IMR-90 (cell line): ENCODE results near the gene SYNPR. TPM values are rescaled to one million over a fixed set of nuclear protein-coding genes. Genes with fewer than 3 reads are reported as not detected.

Experiments used
- ATAC-seq: fragments of 200-7000 bp; cut with Tn5 transposase; 2 replicates; pipeline ENCODE4 v1.9.1; 2020; ENCODE audit warnings: low read depth, mild to moderate bottlenecking, moderate library complexity
- BruUV-seq: library from RNA; stranded (reverse); fragments of 400-500 nt; replicated peaks from 2 replicates; lab custom pipeline; 2021; lab: Mats Ljungman, UMichigan
- CTCF ChIA-PET: fragments of 300-600 bp; formaldehyde crosslinking; extraction: SDS; loops from one replicate; lab custom pipeline; 2021; ENCODE audit warnings: antibody characterized with exemption; lab: Yijun Ruan, JAX
- POLR2A ChIA-PET: fragments of 300-600 bp; sonication (Branson Sonifier 250); formaldehyde crosslinking; loops from one replicate; lab custom pipeline; 2022; ENCODE audit warnings: antibody characterized with exemption; ENCODE audit not compliant: unreplicated experiment; lab: Charles Lee
- DNase-seq: peaks from one replicate; pipeline ENCODE4 v3.0.0; 2013
- H2AFZ ChIP-seq: replicated peaks from 2 replicates; pipeline ENCODE3; 2013; ENCODE audit warnings: low read length, mild to moderate bottlenecking; ENCODE audit not compliant: poor library complexity
- H2AK5ac ChIP-seq: 2 replicates; pipeline ENCODE4 v1.6.1; 2013; ENCODE audit warnings: low read depth, low read length, inconsistent platforms
- H2AK9ac ChIP-seq: replicated peaks from 2 replicates; pipeline ENCODE3; 2013; ENCODE audit warnings: mild to moderate bottlenecking, low read depth, low read length, moderate library complexity; ENCODE audit not compliant: poor library complexity
- H2BK120ac ChIP-seq: 2 replicates; pipeline ENCODE4 v1.6.1; 2013; ENCODE audit warnings: low read depth, low read length, inconsistent platforms
- H2BK15ac ChIP-seq: 3 replicates; pipeline ENCODE4 v1.6.1; 2013; ENCODE audit warnings: low read depth, low read length, inconsistent platforms
- H2BK20ac ChIP-seq: 2 replicates; pipeline ENCODE4 v1.6.1; 2013; ENCODE audit warnings: low read depth, mild to moderate bottlenecking, inconsistent platforms, low read length, moderate library complexity
- H2BK5ac ChIP-seq: 2 replicates; pipeline ENCODE4 v1.6.1; 2013; ENCODE audit warnings: mild to moderate bottlenecking, low read depth, low read length, inconsistent platforms; ENCODE audit not compliant: poor library complexity, severe bottlenecking
- H3K14ac ChIP-seq: replicated peaks from 2 replicates; pipeline ENCODE4 v1.6.1; 2013; ENCODE audit warnings: low read depth, low read length, inconsistent platforms
- H3K18ac ChIP-seq: 2 replicates; pipeline ENCODE4 v1.6.1; 2013; ENCODE audit warnings: low read depth, low read length, control low read depth
- H3K23ac ChIP-seq: 2 replicates; pipeline ENCODE4 v1.6.1; 2013; ENCODE audit warnings: low read depth, low read length, inconsistent platforms
- H3K27ac ChIP-seq: 2 replicates; pipeline ENCODE4 v1.5.1; 2013; ENCODE audit warnings: mild to moderate bottlenecking, control low read depth, low read length; ENCODE audit not compliant: insufficient read depth
- H3K27me3 ChIP-seq: 2 replicates; pipeline ENCODE4 v1.6.1; 2013; ENCODE audit warnings: low read length; ENCODE audit not compliant: control insufficient read depth, insufficient read depth
- H3K36me3 ChIP-seq: 2 replicates; pipeline ENCODE4 v1.6.1; 2013; ENCODE audit warnings: low read length, mixed read lengths; ENCODE audit not compliant: control insufficient read depth, insufficient read depth
- H3K4ac ChIP-seq: 2 replicates; pipeline ENCODE4 v1.6.1; 2013; ENCODE audit warnings: low read depth, low read length, inconsistent platforms
- H3K4me1 ChIP-seq: 2 replicates; pipeline ENCODE4 v1.6.1; 2013; ENCODE audit warnings: low read length, mixed read lengths; ENCODE audit not compliant: control insufficient read depth, insufficient read depth
- H3K4me2 ChIP-seq: 2 replicates; pipeline ENCODE4 v1.6.1; 2013; ENCODE audit warnings: low read depth, mild to moderate bottlenecking, control low read depth, low read length, moderate library complexity
- H3K4me3 ChIP-seq: 2 replicates; pipeline ENCODE4 v1.5.1; 2013; ENCODE audit warnings: low read depth, mild to moderate bottlenecking, control low read depth, low read length, moderate library complexity; ENCODE audit not compliant: insufficient read depth
- H3K56ac ChIP-seq: 2 replicates; pipeline ENCODE4 v1.6.1; 2013; ENCODE audit warnings: low read length, inconsistent platforms; ENCODE audit not compliant: insufficient read depth; ENCODE audit errors: extremely low read depth
- H3K79me1 ChIP-seq, 2 experiments: 2 replicates each; pipeline ENCODE4 v1.6.1; 2013; ENCODE audit warnings: low read length in 2 of 2, inconsistent platforms in 1 of 2, low read depth in 1 of 2
- H3K9ac ChIP-seq: 2 replicates; pipeline ENCODE4 v1.6.1; 2013; ENCODE audit warnings: low read depth, low read length, control low read depth
- H3K9me1 ChIP-seq: 2 replicates; pipeline ENCODE4 v1.6.1; 2013; ENCODE audit warnings: low read length, inconsistent platforms; ENCODE audit not compliant: insufficient read depth
- H3K9me3 ChIP-seq: 2 replicates; pipeline ENCODE4 v1.6.1; 2013; ENCODE audit warnings: low read length; ENCODE audit not compliant: control insufficient read depth, insufficient read depth
- H4K20me1 ChIP-seq: 2 replicates; pipeline ENCODE4 v1.6.1; 2013; ENCODE audit warnings: low read length, inconsistent platforms; ENCODE audit not compliant: insufficient read depth
- H4K5ac ChIP-seq: 2 replicates; pipeline ENCODE4 v1.6.1; 2013; ENCODE audit warnings: mild to moderate bottlenecking, low read depth, low read length, control low read depth
- H4K8ac ChIP-seq, 2 experiments: 2 replicates each; pipeline ENCODE4 v1.6.1; 2013; ENCODE audit warnings: low read depth in 2 of 2, low read length in 2 of 2, control low read depth in 1 of 2, inconsistent platforms in 1 of 2
- H4K91ac ChIP-seq: 2 replicates; pipeline ENCODE4 v1.6.1; 2013; ENCODE audit warnings: low read depth, low read length, inconsistent platforms; ENCODE audit not compliant: insufficient read depth
- BHLHE40 ChIP-seq: fragments of 150-350 bp; IDR thresholded peaks from 2 replicates; pipeline ENCODE4 v1.6.1; 2016; ENCODE audit warnings: mild to moderate bottlenecking, low read depth, low read length
- CEBPB ChIP-seq: IDR thresholded peaks from 2 replicates; pipeline ENCODE4 v1.6.1; 2012; ENCODE audit warnings: low read depth, low read length, improper control_type of control experiment
- CHD1 ChIP-seq: IDR thresholded peaks from 2 replicates; pipeline ENCODE4 v1.6.1; 2012; ENCODE audit warnings: low read depth, low read length, improper control_type of control experiment
- FOS ChIP-seq: fragments of 150-350 bp; IDR thresholded peaks from 2 replicates; pipeline ENCODE4 v1.6.1; 2016; ENCODE audit warnings: low read depth, low read length
- MAFK ChIP-seq: IDR thresholded peaks from 2 replicates; pipeline ENCODE4 v1.6.1; 2012; ENCODE audit warnings: low read depth, low read length, improper control_type of control experiment
- MAZ ChIP-seq: IDR thresholded peaks from 2 replicates; pipeline ENCODE4 v1.6.1; 2012; ENCODE audit warnings: low read depth, mild to moderate bottlenecking, low read length, improper control_type of control experiment, moderate library complexity, borderline replicate concordance
- MXI1 ChIP-seq: IDR thresholded peaks from 2 replicates; pipeline ENCODE4 v1.6.1; 2012; ENCODE audit warnings: low read depth, mild to moderate bottlenecking, low read length, moderate library complexity, borderline replicate concordance
- NFE2L2 ChIP-seq: fragments of 150-350 bp; IDR thresholded peaks from 2 replicates; pipeline ENCODE4 v1.6.1; 2016; ENCODE audit warnings: low read depth, mild to moderate bottlenecking, low read length
- POLR2A ChIP-seq: IDR thresholded peaks from 2 replicates; pipeline ENCODE4 v1.6.1; 2012; ENCODE audit warnings: mild to moderate bottlenecking, low read depth, low read length
- RAD21 ChIP-seq: IDR thresholded peaks from 2 replicates; pipeline ENCODE4 v1.6.1; 2012; ENCODE audit warnings: low read length, improper control_type of control experiment
- RCOR1 ChIP-seq: IDR thresholded peaks from 2 replicates; pipeline ENCODE4 v1.6.1; 2012; ENCODE audit warnings: mild to moderate bottlenecking, low read length, improper control_type of control experiment; ENCODE audit not compliant: insufficient replicate concordance
- RFX5 ChIP-seq: IDR thresholded peaks from 2 replicates; pipeline ENCODE4 v1.8.0; 2012; ENCODE audit warnings: low read depth, mild to moderate bottlenecking, low read length, moderate library complexity
- SMC3 ChIP-seq: fragments of 150-350 bp; IDR thresholded peaks from 2 replicates; pipeline ENCODE4 v1.6.1; 2016; ENCODE audit warnings: low read depth, mild to moderate bottlenecking, antibody characterized with exemption, low read length, moderate library complexity
- WGBS, 2 experiments: methylation state at CpG; one replicate each; pipeline versions ENCODE4 v1.1.5 to v1.1.7; 2013; ENCODE audit warnings: missing lambda C conversion rate in 2 of 2; ENCODE audit not compliant: insufficient read length in 1 of 2; ENCODE audit errors: extremely low coverage in 2 of 2; 5-methylcytosine and 5-hydroxymethylcytosine counted together
- dilution Hi-C: fragments of 300-500 bp; cut with HindIII; formaldehyde crosslinking; loops from one replicate; pipeline ENCODE4 v1.14.3; 2018; ENCODE audit warnings: low sequenced_read_pairs; ENCODE audit not compliant: unreplicated experiment
- in situ Hi-C: fragments of 300-500 bp; cut with MboI; formaldehyde crosslinking; loops from 3 replicates; pipeline ENCODE4 v1.14.3; 2019; ENCODE audit warnings: low sequenced_read_pairs, inconsistent platforms, mixed read lengths
- intact Hi-C: fragments of 100-400 bp; cut with micrococcal nuclease; formaldehyde crosslinking; loops from 2 replicates; pipeline ENCODE4 v1.10.0; 2022
- polyA plus RNA-seq, 3 experiments: library from polyadenylated mRNA; depleted of rRNA; stranded (reverse); fragments of >200 nt; gene quantifications; 2 replicates each; pipeline ENCODE4 v1.2.3, GENCODE V29; 2012; ENCODE audit warnings: low replicate concordance in 1 of 3
- total RNA-seq: library from RNA; depleted of rRNA; stranded (reverse); fragments of >200 nt; gene quantifications from 2 replicates; pipeline ENCODE4 v1.2.3, GENCODE V29; 2012
- TF ChIP-seq, protein P1 (sequence below): conservative IDR thresholded peaks from 2 replicates; pipeline ENCODE4 v1.5.1; 2012; ENCODE audit warnings: mild to moderate bottlenecking, low read depth, low read length, improper control_type of control experiment
- TF ChIP-seq, protein P2 (sequence below): fragments of 150-350 bp; IDR thresholded peaks from 2 replicates; pipeline ENCODE4 v1.6.1; 2016; ENCODE audit warnings: low read depth, mild to moderate bottlenecking, low read length, moderate library complexity, borderline replicate concordance
- TF ChIP-seq, protein P3 (sequence below): fragments of 150-350 bp; IDR thresholded peaks from 2 replicates; pipeline ENCODE4 v1.6.1; 2017; ENCODE audit warnings: mild to moderate bottlenecking, antibody characterized with exemption, low read length, low read depth

SYNPR gene
- total and polyA plus RNA-seq, 2 of the 4 experiments (the other 2 are of a cell fraction) = not detected

DNA sequence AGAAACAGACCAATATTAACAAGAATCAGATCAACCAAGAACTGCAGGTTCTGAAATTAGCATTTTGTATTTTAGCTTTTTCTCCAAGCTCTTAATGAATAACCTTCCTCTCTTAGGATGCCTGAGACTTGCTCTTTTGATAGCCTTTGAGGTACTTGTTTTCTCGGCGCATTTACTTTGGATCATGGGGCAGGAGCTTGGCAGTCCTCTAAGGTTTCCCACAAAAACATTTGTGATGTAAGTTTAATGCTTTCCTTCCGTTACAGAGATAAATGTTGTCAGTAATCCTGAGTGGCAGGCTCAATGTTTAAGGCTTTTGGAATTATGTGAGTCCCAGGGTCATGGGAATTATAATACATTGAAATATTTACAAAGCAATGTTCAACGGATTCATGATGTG is 236.6 kb downstream of the SYNPR start:
- CTCF ChIA-PET = interaction anchor here (0.9 kb wide), 1 partner anchor 11 kb away, joined by 3 read pairs; no protein-coding TSS in a partner anchor
- in situ Hi-C loops = no loop called here
- no CpG with 5 or more reads among the region's 4 CpGs for WGBS, 2 experiments

More for the DNA sequence above, 236.6 kb downstream of the SYNPR start:
- Histone ChIP-seq H4K20me1 (no peaks in the 10 kb centered on the region), H4K5ac (no peak overlapping the region), H4K8ac (no peak overlapping the region), H3K4ac (no peak overlapping the region), H3K27me3 (no peaks in the 10 kb centered on the region), H2BK5ac (no peak overlapping the region), H3K4me2 (no peak overlapping the region), H3K27ac (no peak overlapping the region), H3K18ac (no peak overlapping the region), H2AFZ (no peak overlapping the region), H3K14ac (no peak overlapping the region), H2BK20ac (no peak overlapping the region), H3K9me1 (no peaks in the 10 kb centered on the region), H2AK5ac (no peak overlapping the region), H2BK120ac (no peak overlapping the region), H3K56ac (no peak overlapping the region), H3K23ac (no peak overlapping the region), H3K4me1 (no peaks in the 10 kb centered on the region), H3K9ac (no peak overlapping the region), H3K9me3 (no peaks in the 10 kb centered on the region), H2BK15ac (no peak overlapping the region), H3K4me3 (no peak overlapping the region), H3K36me3 (no peaks in the 10 kb centered on the region), H2AK9ac (no peak overlapping the region), H4K91ac (no peak overlapping the region), H3K79me1 (no peaks in the 10 kb centered on the region)
- POLR2A ChIA-PET = no interaction called here
- DNase-seq (no peak), ATAC-seq (no peak)
- TF ChIP-seq SMC3 (no peak), MAFK (no peak), RCOR1 (no peak), FOS (no peak), MAZ (no peak), NFE2L2 (no peak), RFX5 (no peak), POLR2A (no peak), RAD21 (no peak), MXI1 (no peak), CEBPB (no peak), BHLHE40 (no peak), CHD1 (no peak)
- TF ChIP-seq, protein P1, sequence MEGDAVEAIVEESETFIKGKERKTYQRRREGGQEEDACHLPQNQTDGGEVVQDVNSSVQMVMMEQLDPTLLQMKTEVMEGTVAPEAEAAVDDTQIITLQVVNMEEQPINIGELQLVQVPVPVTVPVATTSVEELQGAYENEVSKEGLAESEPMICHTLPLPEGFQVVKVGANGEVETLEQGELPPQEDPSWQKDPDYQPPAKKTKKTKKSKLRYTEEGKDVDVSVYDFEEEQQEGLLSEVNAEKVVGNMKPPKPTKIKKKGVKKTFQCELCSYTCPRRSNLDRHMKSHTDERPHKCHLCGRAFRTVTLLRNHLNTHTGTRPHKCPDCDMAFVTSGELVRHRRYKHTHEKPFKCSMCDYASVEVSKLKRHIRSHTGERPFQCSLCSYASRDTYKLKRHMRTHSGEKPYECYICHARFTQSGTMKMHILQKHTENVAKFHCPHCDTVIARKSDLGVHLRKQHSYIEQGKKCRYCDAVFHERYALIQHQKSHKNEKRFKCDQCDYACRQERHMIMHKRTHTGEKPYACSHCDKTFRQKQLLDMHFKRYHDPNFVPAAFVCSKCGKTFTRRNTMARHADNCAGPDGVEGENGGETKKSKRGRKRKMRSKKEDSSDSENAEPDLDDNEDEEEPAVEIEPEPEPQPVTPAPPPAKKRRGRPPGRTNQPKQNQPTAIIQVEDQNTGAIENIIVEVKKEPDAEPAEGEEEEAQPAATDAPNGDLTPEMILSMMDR = no peak
- TF ChIP-seq, protein P2, sequence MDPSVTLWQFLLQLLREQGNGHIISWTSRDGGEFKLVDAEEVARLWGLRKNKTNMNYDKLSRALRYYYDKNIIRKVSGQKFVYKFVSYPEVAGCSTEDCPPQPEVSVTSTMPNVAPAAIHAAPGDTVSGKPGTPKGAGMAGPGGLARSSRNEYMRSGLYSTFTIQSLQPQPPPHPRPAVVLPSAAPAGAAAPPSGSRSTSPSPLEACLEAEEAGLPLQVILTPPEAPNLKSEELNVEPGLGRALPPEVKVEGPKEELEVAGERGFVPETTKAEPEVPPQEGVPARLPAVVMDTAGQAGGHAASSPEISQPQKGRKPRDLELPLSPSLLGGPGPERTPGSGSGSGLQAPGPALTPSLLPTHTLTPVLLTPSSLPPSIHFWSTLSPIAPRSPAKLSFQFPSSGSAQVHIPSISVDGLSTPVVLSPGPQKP = no peak
- TF ChIP-seq, protein P3, sequence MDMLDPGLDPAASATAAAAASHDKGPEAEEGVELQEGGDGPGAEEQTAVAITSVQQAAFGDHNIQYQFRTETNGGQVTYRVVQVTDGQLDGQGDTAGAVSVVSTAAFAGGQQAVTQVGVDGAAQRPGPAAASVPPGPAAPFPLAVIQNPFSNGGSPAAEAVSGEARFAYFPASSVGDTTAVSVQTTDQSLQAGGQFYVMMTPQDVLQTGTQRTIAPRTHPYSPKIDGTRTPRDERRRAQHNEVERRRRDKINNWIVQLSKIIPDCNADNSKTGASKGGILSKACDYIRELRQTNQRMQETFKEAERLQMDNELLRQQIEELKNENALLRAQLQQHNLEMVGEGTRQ = no peak
- intact Hi-C loops (no loop called here), dilution Hi-C loops (no loop called here)
- no TSS peak for BruUV-seq
